Measurements from ENCODE around the gene CRLF1. TPM values are rescaled to one million over a fixed set of nuclear protein-coding genes. Genes with fewer than 3 reads are reported as not detected.

CRLF1 gene
- total and polyA plus RNA-seq, 2 experiments from 2014 or later = 18.1 to 19.7 TPM

DNA sequence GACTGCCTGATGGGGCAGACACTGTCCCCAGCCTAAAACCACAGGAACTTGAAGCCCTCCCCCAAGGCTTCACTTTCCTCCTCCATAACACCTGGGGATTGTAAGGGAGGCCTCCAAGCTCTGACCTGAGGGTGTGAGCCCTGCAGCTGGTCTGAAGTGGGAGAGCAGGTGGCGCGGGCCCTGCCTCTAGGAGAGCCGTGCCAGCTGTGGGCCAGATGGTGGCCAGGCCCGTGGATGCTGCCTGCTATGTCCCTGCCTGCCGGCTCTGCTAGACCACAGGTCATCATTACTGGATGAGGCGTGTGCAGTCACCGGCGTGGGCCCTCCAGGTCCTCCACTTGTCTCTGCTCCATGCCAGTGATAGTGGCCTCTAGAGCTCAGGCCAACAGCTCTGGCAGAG is 26.7 kb upstream of the CRLF1 start (continued):
- TF ChIP-seq, protein P1, sequence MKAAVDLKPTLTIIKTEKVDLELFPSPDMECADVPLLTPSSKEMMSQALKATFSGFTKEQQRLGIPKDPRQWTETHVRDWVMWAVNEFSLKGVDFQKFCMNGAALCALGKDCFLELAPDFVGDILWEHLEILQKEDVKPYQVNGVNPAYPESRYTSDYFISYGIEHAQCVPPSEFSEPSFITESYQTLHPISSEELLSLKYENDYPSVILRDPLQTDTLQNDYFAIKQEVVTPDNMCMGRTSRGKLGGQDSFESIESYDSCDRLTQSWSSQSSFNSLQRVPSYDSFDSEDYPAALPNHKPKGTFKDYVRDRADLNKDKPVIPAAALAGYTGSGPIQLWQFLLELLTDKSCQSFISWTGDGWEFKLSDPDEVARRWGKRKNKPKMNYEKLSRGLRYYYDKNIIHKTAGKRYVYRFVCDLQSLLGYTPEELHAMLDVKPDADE (IDR thresholded peaks at IDR 0.05) = no peak
- TF ChIP-seq, protein P2, sequence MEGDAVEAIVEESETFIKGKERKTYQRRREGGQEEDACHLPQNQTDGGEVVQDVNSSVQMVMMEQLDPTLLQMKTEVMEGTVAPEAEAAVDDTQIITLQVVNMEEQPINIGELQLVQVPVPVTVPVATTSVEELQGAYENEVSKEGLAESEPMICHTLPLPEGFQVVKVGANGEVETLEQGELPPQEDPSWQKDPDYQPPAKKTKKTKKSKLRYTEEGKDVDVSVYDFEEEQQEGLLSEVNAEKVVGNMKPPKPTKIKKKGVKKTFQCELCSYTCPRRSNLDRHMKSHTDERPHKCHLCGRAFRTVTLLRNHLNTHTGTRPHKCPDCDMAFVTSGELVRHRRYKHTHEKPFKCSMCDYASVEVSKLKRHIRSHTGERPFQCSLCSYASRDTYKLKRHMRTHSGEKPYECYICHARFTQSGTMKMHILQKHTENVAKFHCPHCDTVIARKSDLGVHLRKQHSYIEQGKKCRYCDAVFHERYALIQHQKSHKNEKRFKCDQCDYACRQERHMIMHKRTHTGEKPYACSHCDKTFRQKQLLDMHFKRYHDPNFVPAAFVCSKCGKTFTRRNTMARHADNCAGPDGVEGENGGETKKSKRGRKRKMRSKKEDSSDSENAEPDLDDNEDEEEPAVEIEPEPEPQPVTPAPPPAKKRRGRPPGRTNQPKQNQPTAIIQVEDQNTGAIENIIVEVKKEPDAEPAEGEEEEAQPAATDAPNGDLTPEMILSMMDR (conservative IDR thresholded peaks at IDR 0.05; ENCODE audit: low read depth in 2 of 2) = no peak
- TF ChIP-seq ZNF331 (CRISPR knock-in tag; IDR thresholded peaks at IDR 0.05; ENCODE audit: low read depth) (no peak), JUNB (IDR thresholded peaks at IDR 0.05; ENCODE audit: unreplicated experiment) (no peak)

DNA sequence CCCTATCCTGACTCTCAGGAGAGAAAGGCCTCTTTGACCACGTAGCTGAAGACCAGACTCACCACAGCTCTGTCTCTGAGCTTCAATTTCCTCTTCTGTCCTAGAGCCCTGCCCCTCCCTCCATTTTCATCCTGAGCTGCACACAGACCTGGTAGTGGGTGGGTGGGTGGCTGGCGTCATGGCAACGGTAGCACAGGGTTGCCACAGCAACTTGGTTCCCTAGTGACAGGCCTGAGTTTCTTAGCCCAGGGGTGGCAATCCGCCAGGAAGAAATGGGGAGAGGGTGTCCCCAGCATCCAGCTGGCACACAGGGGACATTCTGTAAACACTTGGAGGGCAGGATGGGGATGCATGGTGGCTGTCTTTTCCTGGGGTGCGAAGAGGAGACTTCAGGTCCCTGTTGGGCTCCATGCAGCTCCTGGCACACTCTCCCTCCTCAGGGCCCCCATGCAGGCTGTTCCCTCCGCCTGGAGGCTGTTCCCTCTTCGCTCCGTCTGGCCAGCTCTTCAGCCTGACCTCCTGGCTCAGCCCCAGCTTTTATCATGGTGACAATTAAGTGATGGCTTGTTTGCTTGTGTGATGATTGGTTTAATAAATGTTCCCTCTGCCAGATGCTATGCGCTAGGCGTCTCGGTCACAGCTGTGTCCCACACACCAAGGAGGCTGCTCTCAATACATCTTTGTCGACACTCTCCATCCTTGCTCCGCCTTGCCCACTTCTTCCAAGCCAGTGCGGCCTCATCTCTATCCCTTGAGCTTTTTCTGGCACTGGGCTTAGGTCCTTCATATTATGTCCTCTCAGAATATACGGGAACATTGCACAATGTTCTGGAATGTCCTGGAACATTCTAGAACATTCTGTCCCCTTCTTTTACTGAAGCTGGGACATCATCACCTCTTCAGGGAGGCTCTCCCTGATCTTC is 22.8 kb upstream of the CRLF1 start:
- Mint-ChIP-seq H3K27ac (no peak overlapping the region), H3K27me3 (ENCODE audit: insufficient read depth, low read depth, poor library complexity) (peaks cover 11% of the 10 kb centered on the region), H3K36me3 (ENCODE audit: low read depth) (no peaks in the 10 kb centered on the region), H3K4me3 (no peak overlapping the region), H3K4me1 (no peaks in the 10 kb centered on the region), H3K9me3 (no peaks in the 10 kb centered on the region)
- Histone ChIP-seq H3K4me1 (ENCODE audit: insufficient read depth) (no peaks in the 10 kb centered on the region), H3K4me2 (no peak overlapping the region), H3K4me3 (no peak overlapping the region), H3K27ac (ENCODE audit: low read depth) (no peak overlapping the region), H3K27me3 (ENCODE audit: insufficient read depth) (peaks cover 3% of the 10 kb centered on the region), H2AFZ (no peak overlapping the region), H3K36me3 (ENCODE audit: insufficient read depth) (no peaks in the 10 kb centered on the region), H3K79me2 (replicated peaks; ENCODE audit: insufficient read depth) (no peaks in the 10 kb centered on the region), H4K20me1 (replicated peaks; ENCODE audit: insufficient read depth) (no peaks in the 10 kb centered on the region), H3F3A (replicated peaks; ENCODE audit: low read depth) (no peaks in the 10 kb centered on the region), H3K9me2 (ENCODE audit: insufficient read depth) (no peaks in the 10 kb centered on the region)
- ATAC-seq (no peak; the same call in 2 of the 3 replicates), DNase-seq (ENCODE audit: low spot score) (no peak)
- TF ChIP-seq ZNF114 (CRISPR knock-in tag; IDR thresholded peaks at IDR 0.05) (no peak), CREB1 (CRISPR knock-in tag; IDR thresholded peaks at IDR 0.05; ENCODE audit: low read depth) (no peak), ZNF331 (CRISPR knock-in tag; IDR thresholded peaks at IDR 0.05; ENCODE audit: low read depth) (no peak), STAT1 (IDR thresholded peaks at IDR 0.05; ENCODE audit: unreplicated experiment) (no peak)
- TF ChIP-seq, protein P3, sequence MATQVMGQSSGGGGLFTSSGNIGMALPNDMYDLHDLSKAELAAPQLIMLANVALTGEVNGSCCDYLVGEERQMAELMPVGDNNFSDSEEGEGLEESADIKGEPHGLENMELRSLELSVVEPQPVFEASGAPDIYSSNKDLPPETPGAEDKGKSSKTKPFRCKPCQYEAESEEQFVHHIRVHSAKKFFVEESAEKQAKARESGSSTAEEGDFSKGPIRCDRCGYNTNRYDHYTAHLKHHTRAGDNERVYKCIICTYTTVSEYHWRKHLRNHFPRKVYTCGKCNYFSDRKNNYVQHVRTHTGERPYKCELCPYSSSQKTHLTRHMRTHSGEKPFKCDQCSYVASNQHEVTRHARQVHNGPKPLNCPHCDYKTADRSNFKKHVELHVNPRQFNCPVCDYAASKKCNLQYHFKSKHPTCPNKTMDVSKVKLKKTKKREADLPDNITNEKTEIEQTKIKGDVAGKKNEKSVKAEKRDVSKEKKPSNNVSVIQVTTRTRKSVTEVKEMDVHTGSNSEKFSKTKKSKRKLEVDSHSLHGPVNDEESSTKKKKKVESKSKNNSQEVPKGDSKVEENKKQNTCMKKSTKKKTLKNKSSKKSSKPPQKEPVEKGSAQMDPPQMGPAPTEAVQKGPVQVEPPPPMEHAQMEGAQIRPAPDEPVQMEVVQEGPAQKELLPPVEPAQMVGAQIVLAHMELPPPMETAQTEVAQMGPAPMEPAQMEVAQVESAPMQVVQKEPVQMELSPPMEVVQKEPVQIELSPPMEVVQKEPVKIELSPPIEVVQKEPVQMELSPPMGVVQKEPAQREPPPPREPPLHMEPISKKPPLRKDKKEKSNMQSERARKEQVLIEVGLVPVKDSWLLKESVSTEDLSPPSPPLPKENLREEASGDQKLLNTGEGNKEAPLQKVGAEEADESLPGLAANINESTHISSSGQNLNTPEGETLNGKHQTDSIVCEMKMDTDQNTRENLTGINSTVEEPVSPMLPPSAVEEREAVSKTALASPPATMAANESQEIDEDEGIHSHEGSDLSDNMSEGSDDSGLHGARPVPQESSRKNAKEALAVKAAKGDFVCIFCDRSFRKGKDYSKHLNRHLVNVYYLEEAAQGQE (IDR thresholded peaks at IDR 0.05; ENCODE audit: unreplicated experiment) = no peak
- TF ChIP-seq, protein P1 (IDR thresholded peaks at IDR 0.05) = no peak
